ENCODE data around the gene PHF21B.

Gene PHF21B

DNA sequence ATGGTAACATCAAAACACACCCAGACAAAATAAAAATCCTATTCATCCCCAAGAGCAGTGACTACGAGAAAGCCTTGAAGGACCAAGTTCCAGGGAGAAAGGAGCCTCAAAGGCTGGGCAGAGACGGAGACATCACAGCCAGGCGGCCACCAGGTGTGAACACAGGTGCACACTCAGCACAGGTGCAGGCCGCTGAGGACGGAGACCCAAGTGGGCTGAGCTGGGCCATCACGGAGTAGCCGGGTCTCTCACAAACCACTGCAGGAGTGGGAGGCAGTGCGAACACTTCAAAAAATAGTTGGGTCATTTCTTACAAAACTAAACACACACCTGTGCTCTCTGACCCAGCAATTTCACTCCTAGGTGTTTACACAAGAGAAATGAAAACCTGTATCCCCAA is 72.6 kb downstream of the PHF21B start:
- no peak for TF ChIP-seq CTCF (IDR thresholded peaks at IDR 0.05; ENCODE audit: borderline replicate concordance, control extremely low read depth, extremely low read depth, insufficient read depth, missing control alignments)
- no peak for DNase-seq (ENCODE audit: low spot score)
- in situ Hi-C loops (cut with MboI; ENCODE audit: low sequenced_read_pairs, unreplicated experiment): no loop called here

GRCh38 chr22:44936201-44936600 is 73.6 kb downstream of the PHF21B start:
- no peak for DNase-seq (ENCODE audit: low spot score)
- no peak for TF ChIP-seq CTCF (IDR thresholded peaks at IDR 0.05; ENCODE audit: borderline replicate concordance, control extremely low read depth, extremely low read depth, insufficient read depth, missing control alignments)

GRCh38 chr22:44935724-44936123 is 74.1 kb downstream of the PHF21B start:
- no peak for TF ChIP-seq CTCF (IDR thresholded peaks at IDR 0.05; ENCODE audit: borderline replicate concordance, control extremely low read depth, extremely low read depth, insufficient read depth, missing control alignments)
- DNase-seq (ENCODE audit: low spot score): no peak
- in situ Hi-C loops (cut with MboI; ENCODE audit: low sequenced_read_pairs, unreplicated experiment): no loop called here

More at GRCh38 chr22:44936201-44936600, 73.6 kb downstream of the PHF21B start:
- in situ Hi-C loops (cut with MboI; ENCODE audit: low sequenced_read_pairs, unreplicated experiment): no loop called here

- no peak for DNase-seq (ENCODE audit: low spot score)
- in situ Hi-C loops (cut with MboI; ENCODE audit: low sequenced_read_pairs, unreplicated experiment): no loop called here
- TF ChIP-seq CTCF (IDR thresholded peaks at IDR 0.05; ENCODE audit: borderline replicate concordance, control extremely low read depth, extremely low read depth, insufficient read depth, missing control alignments): no peak
These were observed 75.4 kb downstream of the PHF21B start for GRCh38 chr22:44934454-44934735.

GRCh38 chr22:44933666-44934453 is 75.9 kb downstream of the PHF21B start:
- no peak for DNase-seq (ENCODE audit: low spot score)
- in situ Hi-C loops (cut with MboI; ENCODE audit: low sequenced_read_pairs, unreplicated experiment): no loop called here
- no peak for TF ChIP-seq CTCF (IDR thresholded peaks at IDR 0.05; ENCODE audit: borderline replicate concordance, control extremely low read depth, extremely low read depth, insufficient read depth, missing control alignments)

GRCh38 chr22:44932493-44932892 is 77.3 kb downstream of the PHF21B start:
- in situ Hi-C loops (cut with MboI; ENCODE audit: low sequenced_read_pairs, unreplicated experiment): no loop called here
- no peak for TF ChIP-seq CTCF (IDR thresholded peaks at IDR 0.05; ENCODE audit: borderline replicate concordance, control extremely low read depth, extremely low read depth, insufficient read depth, missing control alignments)
- no peak for DNase-seq (ENCODE audit: low spot score)

All from GM13976 (cell line).